Gastrocnemius medialis (tissue), 4 donors: ENCODE results near the gene RBMS3. TPM values are rescaled to one million over a fixed set of nuclear protein-coding genes. Genes with fewer than 3 reads are reported as not detected.

Source experiments
- ATAC-seq, 2 donors: fragments of 150-250 bp; one replicate each; pipeline ENCODE4 v1.9.1; 2016
- DNase-seq, 2 donors: peaks; one replicate each; pipeline ENCODE4 v3.0.0-alpha.2; 2019
- H3K27ac ChIP-seq, 4 donors: fragments of 200-600 bp; sonication (generic); 1 replicate in 1 of 4; 2 replicates in 3 of 4; pipeline ENCODE4 v1.5.1; 2016 to 2018; ENCODE audit warnings: mild to moderate bottlenecking in 2 of 4, moderate library complexity in 1 of 4
- H3K27me3 ChIP-seq, 3 donors: fragments of 200-600 bp; sonication (generic) in 2 of 3; 1 replicate in 1 of 3; 2 replicates in 2 of 3; pipeline versions ENCODE4 v1.5.1 to v1.6.0; 2016 to 2019; ENCODE audit warnings: mild to moderate bottlenecking in 1 of 3, moderate library complexity in 1 of 3
- H3K36me3 ChIP-seq, 2 donors: fragments of 200-600 bp; sonication (generic) in 1 of 2; one replicate each; pipeline ENCODE4 v1.5.1; 2017 to 2018
- H3K4me1 ChIP-seq, 2 donors: fragments of 200-600 bp; sonication (generic) in 1 of 2; one replicate each; pipeline ENCODE4 v1.5.1; 2016 to 2017; ENCODE audit warnings: mild to moderate bottlenecking in 2 of 2
- H3K4me3 ChIP-seq, 4 donors: fragments of 200-600 bp; sonication (generic) in 3 of 4; 1 replicate in 1 of 4; 2 replicates in 3 of 4; pipeline ENCODE4 v1.5.1; 2016 to 2019; ENCODE audit warnings: mild to moderate bottlenecking in 2 of 4
- H3K9me3 ChIP-seq, 3 donors: fragments of 200-600 bp; sonication (generic) in 2 of 3; 1 replicate in 1 of 3; 2 replicates in 2 of 3; pipeline ENCODE4 v1.5.1; 2016 to 2019
- POLR2A ChIP-seq, 2 donors: fragments of 450-650 bp; IDR thresholded peaks; one replicate each; pipeline ENCODE4 v1.6.1; 2017; ENCODE audit warnings: antibody characterized with exemption in 2 of 2, mild to moderate bottlenecking in 2 of 2, moderate library complexity in 2 of 2
- in situ Hi-C, 4 donors: fragments of 200-750 bp; cut with MboI; loops; one replicate each; pipeline versions ENCODE4 v1.15.0 to v1.8.0; 2017; ENCODE audit warnings: low sequenced_read_pairs in 4 of 4
- intact Hi-C: fragments of 100-400 bp; cut with DNase I; formaldehyde crosslinking; loops from one replicate; pipeline ENCODE4 v1.15.1; 2023; ENCODE audit warnings: low total_unique reads
- total RNA-seq, 4 donors: library from RNA; depleted of rRNA; stranded (reverse); fragments of >200 nt; gene quantifications; one replicate each; pipeline versions ENCODE4 v1.1.0 to v1.2.3, GENCODE V29; 2016
- TF ChIP-seq, protein P1 (sequence below), 5 experiments: fragments of 450-650 bp in 3 of 5; fragments of 200-600 bp in 2 of 5; sonication (generic) in 2 of 5; IDR thresholded peaks in 4 of 5; conservative IDR thresholded peaks in 1 of 5; 1 replicate in 4 of 5; 2 replicates in 1 of 5; pipeline ENCODE4 v1.5.1; 2016 to 2019; ENCODE audit warnings: antibody characterized with exemption in 5 of 5, mild to moderate bottlenecking in 3 of 5, moderate library complexity in 3 of 5

Gene RBMS3
- total RNA-seq, 4 donors from 2014 or later = 16.1 to 38.8 (median 22.7) TPM

DNA sequence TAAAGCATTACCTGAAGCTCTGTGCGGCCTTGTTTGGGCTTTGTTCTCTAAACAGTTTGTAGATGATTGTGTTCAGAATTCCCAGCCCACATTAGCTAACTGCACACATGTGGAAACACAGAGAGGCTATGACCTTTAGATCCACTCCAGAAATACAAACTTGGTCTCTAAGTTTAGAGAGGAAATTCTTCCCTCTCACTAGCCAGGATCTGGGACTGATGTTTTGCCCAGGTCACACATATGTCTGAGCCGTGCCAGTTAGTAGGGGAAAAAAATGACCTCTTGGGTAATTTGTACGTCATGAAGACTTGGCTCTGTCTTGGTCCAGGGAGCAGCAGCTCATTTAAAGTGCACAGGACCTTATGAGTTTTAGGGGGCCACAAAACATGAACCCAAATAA lies 223.1 kb downstream of the RBMS3 start:
- H3K9me3 ChIP-seq = no peaks in the 10 kb centered on the region
- H3K27ac ChIP-seq = peak overlapping the region; percentile 44 to 68 (median 66)
- H3K4me3 ChIP-seq = no peak overlapping the region
- intact Hi-C loops = no loop called here
- peaks cover 20 to 28% of the 10 kb centered on the region in 2 donors for H3K4me1 ChIP-seq
- peak; percentile 26 to 66 for DNase-seq
- no peaks in the 10 kb centered on the region for H3K36me3 ChIP-seq
- in situ Hi-C loops = no loop called here
- no peaks in the 10 kb centered on the region for H3K27me3 ChIP-seq
- peak; percentile 82 to 98 for ATAC-seq
- TF ChIP-seq, protein P1, sequence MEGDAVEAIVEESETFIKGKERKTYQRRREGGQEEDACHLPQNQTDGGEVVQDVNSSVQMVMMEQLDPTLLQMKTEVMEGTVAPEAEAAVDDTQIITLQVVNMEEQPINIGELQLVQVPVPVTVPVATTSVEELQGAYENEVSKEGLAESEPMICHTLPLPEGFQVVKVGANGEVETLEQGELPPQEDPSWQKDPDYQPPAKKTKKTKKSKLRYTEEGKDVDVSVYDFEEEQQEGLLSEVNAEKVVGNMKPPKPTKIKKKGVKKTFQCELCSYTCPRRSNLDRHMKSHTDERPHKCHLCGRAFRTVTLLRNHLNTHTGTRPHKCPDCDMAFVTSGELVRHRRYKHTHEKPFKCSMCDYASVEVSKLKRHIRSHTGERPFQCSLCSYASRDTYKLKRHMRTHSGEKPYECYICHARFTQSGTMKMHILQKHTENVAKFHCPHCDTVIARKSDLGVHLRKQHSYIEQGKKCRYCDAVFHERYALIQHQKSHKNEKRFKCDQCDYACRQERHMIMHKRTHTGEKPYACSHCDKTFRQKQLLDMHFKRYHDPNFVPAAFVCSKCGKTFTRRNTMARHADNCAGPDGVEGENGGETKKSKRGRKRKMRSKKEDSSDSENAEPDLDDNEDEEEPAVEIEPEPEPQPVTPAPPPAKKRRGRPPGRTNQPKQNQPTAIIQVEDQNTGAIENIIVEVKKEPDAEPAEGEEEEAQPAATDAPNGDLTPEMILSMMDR (IDR thresholded peaks at IDR 0.05 in 4 of 5, conservative IDR thresholded peaks at IDR 0.05 in 1 of 5) = no peak
- no peak for TF ChIP-seq POLR2A (IDR thresholded peaks at IDR 0.05)

DNA sequence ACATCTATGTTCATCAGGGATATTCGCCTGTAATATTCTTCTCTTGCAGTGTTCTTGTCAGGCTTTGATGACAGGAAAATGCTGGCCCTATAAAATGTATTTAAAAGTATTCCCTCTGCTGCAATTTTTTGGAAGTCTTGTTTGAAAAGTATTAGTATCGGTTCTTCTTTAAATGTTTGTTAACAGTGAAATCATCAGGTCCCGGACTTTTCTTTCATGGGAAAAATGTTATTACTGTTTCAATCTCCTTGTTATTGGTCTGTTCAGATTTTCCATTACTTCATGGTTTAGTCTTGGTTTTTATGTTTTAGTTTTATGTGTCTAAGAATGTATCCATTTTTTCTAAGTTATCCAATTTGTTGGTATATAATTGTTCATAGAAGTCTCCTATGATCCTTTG lies 225.6 kb downstream of the RBMS3 start:
- H3K27me3 ChIP-seq = no peaks in the 10 kb centered on the region
- intact Hi-C loops = no loop called here
- DNase-seq (no peak), ATAC-seq (no peak)
- H3K4me1 ChIP-seq = peaks cover 20 to 28% of the 10 kb centered on the region in 2 donors
- H3K36me3 ChIP-seq = no peaks in the 10 kb centered on the region
- no peaks in the 10 kb centered on the region for H3K9me3 ChIP-seq
- H3K27ac ChIP-seq = peak overlapping the region in 1 of 4 donors; percentile 14
- in situ Hi-C loops = no loop called here
- no peak overlapping the region for H3K4me3 ChIP-seq
- TF ChIP-seq, protein P1 (IDR thresholded peaks at IDR 0.05 in 4 of 5, conservative IDR thresholded peaks at IDR 0.05 in 1 of 5) = no peak
- no peak for TF ChIP-seq POLR2A (IDR thresholded peaks at IDR 0.05)

GRCh38 chr3:29511701-29512100 lies 230.8 kb downstream of the RBMS3 start:
- peaks cover 39 to 48% of the 10 kb centered on the region in 2 donors for H3K4me1 ChIP-seq
- H3K36me3 ChIP-seq = no peaks in the 10 kb centered on the region
- no peak overlapping the region for H3K4me3 ChIP-seq
- intact Hi-C loops (no loop called here), in situ Hi-C loops (no loop called here)
- no peak overlapping the region for H3K27ac ChIP-seq
- no peak for TF ChIP-seq POLR2A (IDR thresholded peaks at IDR 0.05)
- TF ChIP-seq, protein P1 (IDR thresholded peaks at IDR 0.05 in 4 of 5, conservative IDR thresholded peaks at IDR 0.05 in 1 of 5) = no peak
- DNase-seq (no peak), ATAC-seq (no peak)
- no peaks in the 10 kb centered on the region for H3K27me3 ChIP-seq
- H3K9me3 ChIP-seq = no peaks in the 10 kb centered on the region

DNA sequence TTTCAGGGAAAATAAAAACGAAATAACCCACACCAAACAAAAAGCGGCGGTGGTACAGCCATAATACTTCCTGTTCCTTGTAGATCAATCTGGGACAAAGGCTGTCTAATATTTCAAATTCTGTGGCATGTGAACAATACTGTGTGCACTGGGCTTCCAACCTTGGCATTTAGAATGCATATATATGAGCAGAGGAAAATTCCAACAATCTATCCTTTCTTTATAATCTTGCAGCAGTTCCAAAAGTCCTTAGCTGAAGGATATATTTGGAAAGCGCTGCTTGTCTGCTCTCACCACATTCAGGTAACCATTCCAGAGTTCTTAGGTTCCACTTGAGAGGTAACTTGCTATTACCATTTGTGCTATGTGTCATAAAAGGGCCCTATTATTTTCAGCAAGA lies 231.8 kb downstream of the RBMS3 start:
- no peaks in the 10 kb centered on the region for H3K27me3 ChIP-seq
- peaks cover 39 to 43% of the 10 kb centered on the region in 2 donors for H3K4me1 ChIP-seq
- intact Hi-C loops = no loop called here
- peak overlapping the region in 2 of 4 donors; percentile 25 to 39 for H3K27ac ChIP-seq
- ATAC-seq (no peak), DNase-seq (no peak)
- peak overlapping the region in 1 of 4 donors; percentile 3 for H3K4me3 ChIP-seq
- TF ChIP-seq POLR2A (IDR thresholded peaks at IDR 0.05) = no peak
- TF ChIP-seq, protein P1 (IDR thresholded peaks at IDR 0.05 in 4 of 5, conservative IDR thresholded peaks at IDR 0.05 in 1 of 5) = no peak
- in situ Hi-C loops = no loop called here
- no peaks in the 10 kb centered on the region for H3K36me3 ChIP-seq
- H3K9me3 ChIP-seq = no peaks in the 10 kb centered on the region

GRCh38 chr3:29513236-29513635 lies 232.4 kb downstream of the RBMS3 start:
- Histone ChIP-seq H3K27ac (peak overlapping the region; percentile 3 to 39 (median 15)), H3K36me3 (no peaks in the 10 kb centered on the region), H3K4me1 (peaks cover 39 to 43% of the 10 kb centered on the region in 2 donors), H3K9me3 (no peaks in the 10 kb centered on the region), H3K4me3 (peak overlapping the region in 1 of 4 donors; percentile 3), H3K27me3 (no peaks in the 10 kb centered on the region)
- in situ Hi-C loops = no loop called here
- DNase-seq (no peak), ATAC-seq (no peak)
- TF ChIP-seq, protein P1 (IDR thresholded peaks at IDR 0.05 in 4 of 5, conservative IDR thresholded peaks at IDR 0.05 in 1 of 5) = no peak
- TF ChIP-seq POLR2A (IDR thresholded peaks at IDR 0.05) = no peak
- intact Hi-C loops = no loop called here
